OCI-M1 (cell line): Measurements from ENCODE around the gene WRAP53.

Source experiments
- DNase-seq: peaks from one replicate; lab custom pipeline; 2025; lab: John Stamatoyannopoulos, UW

Gene WRAP53

DNA sequence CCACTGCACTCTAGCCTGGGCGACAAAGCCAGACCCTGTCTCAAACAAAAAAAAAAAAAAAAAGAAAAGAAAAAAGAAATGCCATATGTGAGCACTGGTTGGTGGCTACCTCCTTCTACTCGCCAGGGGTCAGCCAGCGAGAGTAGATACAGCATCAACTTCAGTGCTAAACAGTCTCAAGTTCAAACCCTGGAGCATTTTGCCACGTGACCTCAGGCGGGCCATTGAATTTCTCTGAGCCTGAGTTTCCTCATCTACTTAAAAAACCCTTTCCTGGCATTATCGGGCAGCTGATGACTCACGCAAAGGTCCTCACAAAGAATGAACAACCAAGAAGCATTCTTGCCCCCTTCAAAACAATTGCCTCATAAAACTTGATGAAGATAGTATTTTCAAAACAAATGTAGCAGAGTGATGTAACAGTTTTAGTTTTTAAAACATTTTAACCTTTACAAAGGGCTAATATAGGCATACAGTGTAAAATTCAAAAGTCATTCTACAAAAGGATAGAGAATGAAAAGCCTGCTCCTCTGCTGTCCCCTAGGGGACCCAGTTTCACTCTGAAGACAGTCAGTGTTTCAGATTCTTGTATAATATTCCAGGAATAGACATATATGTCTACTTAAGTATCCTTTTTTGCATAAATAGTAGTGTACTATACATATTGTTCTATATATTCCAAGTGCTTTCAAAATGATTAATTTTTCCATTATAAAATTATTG is 57.6 kb downstream of the WRAP53 start:
- peak; percentile 82 for DNase-seq

DNA sequence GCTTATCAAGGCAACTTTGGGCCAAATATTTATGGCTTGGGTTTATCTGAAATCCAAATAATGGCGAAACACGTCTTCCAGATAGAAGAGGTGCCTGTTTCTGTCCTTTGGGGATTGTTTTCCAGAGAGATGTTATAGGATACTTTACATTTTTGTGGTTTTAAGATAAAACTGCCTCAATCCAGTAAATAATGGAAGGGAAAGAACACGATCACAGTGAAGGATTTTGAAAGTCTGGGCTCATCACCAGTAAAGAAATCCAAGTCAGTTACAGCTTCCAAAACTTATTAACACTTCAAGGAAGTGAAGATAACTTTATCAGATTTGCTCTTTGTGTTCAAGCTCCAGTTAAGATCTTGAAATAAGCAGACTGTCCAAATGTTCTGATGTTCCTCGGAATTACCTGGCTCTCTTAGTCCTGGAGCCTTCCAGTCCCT is 59.4 kb downstream of the WRAP53 start:
- no peak for DNase-seq

DNA sequence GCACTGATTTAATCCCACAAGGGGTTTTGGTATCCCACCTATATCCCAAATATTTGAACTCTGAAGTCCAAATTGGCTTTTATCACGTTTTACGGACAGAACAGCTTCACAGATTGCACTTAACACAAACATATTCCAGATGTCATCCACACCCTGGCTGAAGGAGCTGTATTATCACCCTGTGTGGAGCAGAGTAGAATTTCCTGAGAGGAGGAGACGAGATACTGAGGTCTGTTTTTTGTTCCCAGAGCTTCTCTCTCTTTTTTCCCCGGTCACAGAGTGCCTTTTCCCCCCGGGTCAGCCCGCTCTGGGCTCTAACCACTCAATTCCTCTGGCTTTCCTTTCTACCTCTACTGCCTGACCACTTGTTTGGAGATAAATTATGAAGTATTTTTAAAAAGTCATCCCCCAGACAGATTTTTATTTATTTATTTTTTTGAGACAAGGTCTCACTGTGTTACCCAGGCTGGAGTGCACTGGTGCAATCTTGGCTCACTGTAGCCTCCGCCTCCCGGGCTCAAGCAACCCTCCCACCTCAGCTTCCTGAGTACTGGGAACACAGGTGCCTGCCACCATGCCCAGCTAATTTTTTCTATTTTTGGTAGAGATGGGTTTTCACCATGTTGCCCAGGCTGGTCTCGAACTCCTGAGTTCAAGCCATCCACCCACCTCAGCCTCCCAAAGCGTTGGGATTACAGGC is 59.9 kb downstream of the WRAP53 start:
- no peak for DNase-seq

DNA sequence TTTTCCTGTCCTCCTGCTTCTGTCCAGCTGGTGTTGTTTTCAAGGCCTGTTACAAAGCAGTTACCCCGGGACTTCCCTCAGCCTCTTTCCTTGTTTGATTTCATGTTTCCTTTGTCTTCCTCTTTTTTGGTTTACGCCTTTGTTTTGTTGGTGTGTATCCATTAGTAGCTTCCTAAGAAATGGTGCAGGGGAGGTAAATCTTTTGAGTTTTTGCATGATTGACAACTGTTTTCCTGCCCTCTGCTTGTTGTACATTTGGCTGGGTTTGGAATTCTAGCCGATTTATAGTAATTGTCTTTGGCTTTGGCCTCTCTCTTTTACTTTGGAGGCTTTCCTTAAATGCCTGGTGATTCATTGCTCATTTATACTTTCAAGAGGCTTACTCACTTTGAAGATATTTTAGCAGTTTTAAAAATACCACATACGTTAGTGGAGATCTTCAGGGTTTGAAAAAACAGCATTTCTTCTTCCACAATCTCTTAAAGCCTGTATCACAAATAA is 62.1 kb downstream of the WRAP53 start:
- no peak for DNase-seq
